Testis (tissue), 2 donors: ENCODE data around the gene ATL1.

Experiments
- POLR2A ChIP-seq: fragments of 450-650 bp; IDR thresholded peaks from one replicate; pipeline ENCODE4 v1.6.1; 2017; ENCODE audit warnings: antibody characterized with exemption, mild to moderate bottlenecking, moderate library complexity
- TF ChIP-seq, protein P1 (sequence below), 3 experiments: fragments of 450-650 bp in 2 of 3; fragments of 200-600 bp in 1 of 3; sonication (generic) in 1 of 3; IDR thresholded peaks; one replicate each; pipeline ENCODE4 v1.5.1; 2016 to 2019; ENCODE audit warnings: antibody characterized with exemption in 3 of 3, mild to moderate bottlenecking in 2 of 3, moderate library complexity in 1 of 3

DNA sequence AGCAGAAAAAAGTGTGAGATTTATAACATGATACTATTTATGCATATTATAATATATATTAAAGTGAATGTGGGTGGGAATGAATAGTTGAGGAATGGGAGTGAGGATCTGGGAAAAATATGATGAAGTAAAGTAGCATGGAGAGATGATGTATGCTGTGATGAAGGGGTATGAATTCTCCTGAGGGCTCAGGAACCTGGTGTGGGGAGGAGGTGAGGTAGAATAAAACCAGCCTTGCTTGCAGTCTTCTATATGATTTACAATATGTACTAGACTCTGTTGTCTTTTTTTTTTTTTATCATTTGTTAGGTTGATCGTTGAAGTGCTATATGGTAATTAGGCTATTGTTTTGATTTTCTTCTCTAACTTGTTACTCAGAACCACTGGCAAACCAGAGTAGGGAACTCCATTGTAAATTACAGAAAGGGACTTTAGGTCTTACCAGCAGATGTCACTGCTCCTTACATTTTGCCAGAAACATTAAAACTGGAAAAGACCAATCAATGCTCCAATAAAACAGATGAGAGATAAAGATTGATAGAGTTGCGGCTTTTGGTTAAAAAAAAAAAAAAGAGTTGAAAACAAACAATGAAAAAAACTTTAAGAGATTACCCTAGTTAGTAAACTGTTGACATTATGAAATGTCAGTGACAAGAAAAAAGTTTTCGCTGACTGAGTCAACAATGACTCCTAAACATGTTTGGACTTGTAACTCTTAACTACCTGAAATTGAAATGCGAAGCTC is 39.9 kb downstream of the ATL1 start:
- TF ChIP-seq, protein P1, sequence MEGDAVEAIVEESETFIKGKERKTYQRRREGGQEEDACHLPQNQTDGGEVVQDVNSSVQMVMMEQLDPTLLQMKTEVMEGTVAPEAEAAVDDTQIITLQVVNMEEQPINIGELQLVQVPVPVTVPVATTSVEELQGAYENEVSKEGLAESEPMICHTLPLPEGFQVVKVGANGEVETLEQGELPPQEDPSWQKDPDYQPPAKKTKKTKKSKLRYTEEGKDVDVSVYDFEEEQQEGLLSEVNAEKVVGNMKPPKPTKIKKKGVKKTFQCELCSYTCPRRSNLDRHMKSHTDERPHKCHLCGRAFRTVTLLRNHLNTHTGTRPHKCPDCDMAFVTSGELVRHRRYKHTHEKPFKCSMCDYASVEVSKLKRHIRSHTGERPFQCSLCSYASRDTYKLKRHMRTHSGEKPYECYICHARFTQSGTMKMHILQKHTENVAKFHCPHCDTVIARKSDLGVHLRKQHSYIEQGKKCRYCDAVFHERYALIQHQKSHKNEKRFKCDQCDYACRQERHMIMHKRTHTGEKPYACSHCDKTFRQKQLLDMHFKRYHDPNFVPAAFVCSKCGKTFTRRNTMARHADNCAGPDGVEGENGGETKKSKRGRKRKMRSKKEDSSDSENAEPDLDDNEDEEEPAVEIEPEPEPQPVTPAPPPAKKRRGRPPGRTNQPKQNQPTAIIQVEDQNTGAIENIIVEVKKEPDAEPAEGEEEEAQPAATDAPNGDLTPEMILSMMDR (IDR thresholded peaks at IDR 0.05): peak; percentile 8 to 48 (median 44)
- TF ChIP-seq POLR2A: no peak
